Non-pigmented ciliary epithelial cell (primary cell): Measurements from ENCODE around the gene SLC10A3.

Experiments used
- DNase-seq: peaks from one replicate; pipeline ENCODE4 v3.0.0-alpha.2; 2010; ENCODE audit warnings: low read depth

Gene SLC10A3

DNA sequence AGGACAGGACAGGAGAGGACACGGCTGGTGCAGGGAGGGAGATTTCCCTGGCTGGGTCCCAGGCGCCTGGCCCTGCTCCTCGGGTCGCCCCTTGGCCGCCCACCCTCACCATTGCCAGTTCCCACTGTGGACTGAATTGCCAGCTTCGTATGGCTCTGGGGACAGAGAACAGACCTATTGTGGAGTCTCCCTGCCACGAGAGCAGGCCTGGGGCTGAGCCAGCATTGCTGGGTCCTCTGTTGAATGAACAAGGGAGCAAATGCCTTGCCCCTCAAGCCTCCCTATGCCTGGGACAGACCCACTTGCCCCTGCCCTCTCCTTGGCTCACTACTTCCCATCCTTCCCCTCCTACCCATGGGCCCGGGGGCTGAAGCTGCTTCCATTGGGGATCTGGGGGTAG lies 28.0 kb downstream of the SLC10A3 start:
- no peak for DNase-seq

GRCh38 chrX:154460326-154460725 lies 30.1 kb downstream of the SLC10A3 start:
- no peak for DNase-seq

- no peak for DNase-seq
Observed at GRCh38 chrX:154459832-154460231, 30.6 kb downstream of the SLC10A3 start.

DNA sequence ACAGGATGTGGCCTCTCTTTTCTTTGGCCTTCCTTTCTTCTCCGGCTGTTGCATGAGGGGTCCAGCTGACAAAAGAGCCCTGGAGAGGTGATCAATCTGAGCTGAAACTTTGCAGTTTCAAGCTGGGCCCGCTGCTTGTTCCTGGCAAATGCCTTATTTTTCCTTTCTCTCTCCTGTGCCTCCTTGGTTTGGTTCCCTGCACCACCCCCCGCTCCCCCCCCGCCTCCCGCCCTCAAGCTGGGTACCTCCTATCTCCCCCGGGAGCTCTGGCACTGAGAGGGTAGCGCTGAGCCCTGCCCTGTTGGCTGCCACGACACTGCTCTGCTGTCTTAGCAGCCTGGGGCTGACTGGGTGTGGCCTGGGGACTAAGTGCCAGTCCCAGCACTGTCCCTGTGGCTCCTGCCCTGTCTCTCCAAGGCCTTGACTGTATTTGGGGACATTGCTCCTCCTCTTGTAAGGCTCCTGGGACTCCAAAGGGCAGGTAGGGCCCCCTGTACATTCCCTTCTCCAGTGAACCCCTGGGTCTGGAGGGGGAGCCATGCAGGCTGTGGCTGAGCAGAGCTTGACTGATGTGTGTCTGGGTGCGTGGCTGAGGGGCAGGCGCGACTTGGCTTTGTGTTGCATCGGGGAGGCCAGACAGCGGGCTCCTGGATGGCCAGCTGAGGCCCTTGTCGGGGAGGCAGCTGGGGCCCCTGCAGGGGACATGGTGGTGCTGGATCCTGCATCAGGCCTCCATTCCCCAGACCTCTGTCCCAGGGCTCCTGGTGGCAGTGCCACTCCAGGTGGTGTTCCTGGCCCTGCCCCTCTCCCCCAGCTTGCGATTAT lies 31.3 kb downstream of the SLC10A3 start:
- no peak for DNase-seq

- no peak for DNase-seq
Observed at GRCh38 chrX:154458116-154458953, 32.1 kb downstream of the SLC10A3 start, which contains the start of gene PLXNA3. PLXNA3 (plus strand) TSS chrX:154458281; CDS start chrX:154460184, 1,903 bp downstream.

GRCh38 chrX:154457491-154458115 lies 32.8 kb downstream of the SLC10A3 start:
- DNase-seq, result no peak

GRCh38 chrX:154452823-154453222 lies 37.6 kb downstream of the SLC10A3 start:
- no peak for DNase-seq

DNA sequence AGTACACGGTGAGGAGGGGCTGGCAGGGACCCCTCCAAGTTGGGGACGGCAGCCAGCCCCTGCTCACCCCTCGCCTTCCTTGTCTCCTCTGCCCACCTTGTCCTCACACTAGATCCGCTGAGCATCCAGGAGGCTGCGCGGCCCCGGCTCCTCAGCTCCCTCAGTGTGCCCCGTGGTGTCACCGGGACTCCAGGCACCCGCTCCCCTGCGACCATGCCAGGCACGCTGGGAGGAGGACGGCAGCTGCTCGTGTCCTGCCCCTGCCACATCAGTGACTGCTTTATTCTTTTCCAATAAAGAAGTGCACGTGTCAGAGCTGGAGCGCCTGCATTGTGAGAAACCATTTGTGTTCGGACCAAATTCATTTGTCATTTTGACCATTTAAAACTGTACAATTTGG lies 40.1 kb downstream of the SLC10A3 start:
- DNase-seq, result no peak

- DNase-seq, result no peak
Observed at GRCh38 chrX:154449618-154450017, 40.8 kb downstream of the SLC10A3 start.

DNA sequence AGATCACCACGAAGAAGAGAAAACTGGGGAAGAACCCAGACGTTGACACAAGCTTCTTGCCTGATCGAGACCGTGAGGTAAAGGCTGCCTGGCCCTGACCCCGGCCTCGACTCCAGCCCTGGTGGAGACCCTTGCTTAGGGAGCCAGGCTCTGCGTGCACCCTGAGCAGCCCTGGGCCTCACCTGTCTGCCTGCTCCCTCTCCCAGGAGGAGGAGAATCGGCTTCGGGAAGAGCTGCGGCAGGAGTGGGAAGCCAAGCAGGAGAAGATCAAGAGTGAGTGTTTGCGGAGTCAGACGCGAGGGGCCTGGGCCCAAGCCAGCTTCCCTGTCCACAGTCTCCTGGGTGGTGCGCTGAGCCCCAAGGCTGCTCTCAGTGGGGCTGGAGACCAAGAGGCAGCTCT lies 41.9 kb downstream of the SLC10A3 start:
- DNase-seq, result no peak

DNA sequence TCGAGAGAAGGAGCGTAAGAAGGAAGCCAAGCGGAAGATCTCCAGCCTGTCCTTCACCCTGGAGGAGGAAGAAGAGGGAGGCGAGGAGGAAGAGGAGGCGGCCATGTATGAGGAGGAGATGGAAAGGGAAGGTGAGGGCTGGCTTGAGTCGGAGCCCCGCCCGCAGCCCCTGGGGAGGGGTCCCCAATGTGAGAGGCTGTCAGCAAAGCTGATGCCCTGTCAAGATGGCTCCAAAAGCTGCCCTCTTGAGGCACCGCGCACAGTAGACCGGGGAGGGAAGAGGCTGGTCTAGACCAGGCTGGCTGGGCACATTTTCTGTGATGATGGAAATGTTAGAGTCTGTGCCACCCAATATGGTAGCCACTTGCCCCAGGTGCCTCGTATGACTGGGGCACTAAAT lies 44.0 kb downstream of the SLC10A3 start:
- no peak for DNase-seq

GRCh38 chrX:154445776-154446175 lies 44.7 kb downstream of the SLC10A3 start:
- DNase-seq, result no peak

GRCh38 chrX:154444755-154445246 lies 45.6 kb downstream of the SLC10A3 start:
- DNase-seq, result no peak

DNA sequence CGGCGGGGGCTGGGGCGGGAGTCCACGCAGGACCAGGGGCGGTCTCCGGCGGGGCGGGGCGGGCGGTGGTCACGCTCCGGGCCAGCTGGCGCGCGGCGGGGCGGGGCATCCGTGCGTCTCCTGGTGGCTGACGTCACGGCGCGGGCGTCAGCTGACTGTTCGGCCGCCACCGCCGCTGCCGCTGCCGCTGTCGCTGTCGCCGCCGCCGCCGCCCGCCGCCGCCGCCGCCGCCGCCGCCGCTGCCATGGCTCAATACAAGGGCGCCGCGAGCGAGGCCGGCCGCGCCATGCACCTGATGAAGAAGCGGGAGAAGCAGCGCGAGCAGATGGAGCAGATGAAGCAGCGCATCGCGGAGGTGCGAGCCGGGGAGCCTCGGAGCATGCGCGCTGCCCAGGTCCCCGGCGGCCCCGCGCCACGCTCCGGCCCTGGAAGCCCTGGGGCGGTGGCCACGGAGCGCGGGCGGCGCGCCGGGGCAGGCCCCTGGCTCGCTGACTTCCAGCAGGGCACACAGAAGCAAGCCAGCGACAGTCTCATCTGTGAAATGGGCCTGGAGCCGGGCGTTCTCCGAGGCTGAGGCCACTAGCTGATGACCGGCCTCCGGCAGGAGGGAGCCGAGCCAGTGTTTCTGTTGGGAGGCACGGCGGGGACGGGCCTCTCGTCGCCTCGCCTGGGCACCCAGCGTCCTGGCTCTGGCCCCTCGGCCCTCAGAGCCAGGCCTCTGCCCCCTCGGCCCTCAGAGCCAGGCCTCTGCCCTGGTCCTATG lies 46.3 kb downstream of the SLC10A3 start, which contains the start of gene FAM50A:
TSS of gene FAM50A (plus strand) at position 150 of the 763 bp plus-strand sequence. CDS start at position 245, 95 bp downstream.
- DNase-seq, result no peak

GRCh38 chrX:154443479-154443910 lies 46.9 kb downstream of the SLC10A3 start:
- no peak for DNase-seq

DNA sequence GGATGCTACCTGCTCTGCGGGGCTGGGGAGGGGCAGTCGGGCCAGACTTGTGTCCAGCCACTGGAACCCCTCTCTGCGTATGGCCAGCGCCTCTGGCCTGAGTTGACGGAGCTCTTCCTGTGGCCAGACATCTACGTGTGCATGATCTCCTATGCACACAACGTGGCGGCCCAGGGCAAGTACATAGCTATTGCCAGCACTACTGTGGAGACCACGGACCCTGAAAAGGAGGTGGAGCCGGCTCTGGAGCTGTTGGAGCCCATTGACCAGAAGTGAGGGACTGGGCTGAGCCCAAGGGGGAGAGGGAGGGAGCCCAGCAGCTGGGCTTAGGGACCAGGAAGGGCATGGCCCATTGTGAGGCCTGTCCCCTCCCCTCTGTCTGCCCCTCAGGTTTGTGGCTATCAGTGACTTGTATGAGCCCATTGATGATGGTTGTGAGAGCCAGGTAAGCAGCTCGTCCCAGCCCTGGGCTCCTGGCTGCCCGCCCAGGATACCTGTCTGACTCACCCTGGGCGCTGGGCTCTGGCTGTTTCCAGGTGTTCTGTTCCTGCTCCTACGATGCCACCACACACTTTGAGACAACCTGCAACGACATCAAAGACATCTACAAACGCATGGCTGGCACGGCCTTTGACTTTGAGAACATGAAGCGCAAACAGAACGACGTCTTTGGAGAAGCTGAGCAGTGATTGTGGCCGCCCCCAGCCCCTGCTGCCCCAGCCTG lies 48.3 kb downstream of the SLC10A3 start:
- DNase-seq, result no peak

- no peak for DNase-seq
Observed at GRCh38 chrX:154441564-154441963, 48.9 kb downstream of the SLC10A3 start.

- no peak for DNase-seq
Observed at GRCh38 chrX:154440623-154441357, 49.6 kb downstream of the SLC10A3 start.

DNA sequence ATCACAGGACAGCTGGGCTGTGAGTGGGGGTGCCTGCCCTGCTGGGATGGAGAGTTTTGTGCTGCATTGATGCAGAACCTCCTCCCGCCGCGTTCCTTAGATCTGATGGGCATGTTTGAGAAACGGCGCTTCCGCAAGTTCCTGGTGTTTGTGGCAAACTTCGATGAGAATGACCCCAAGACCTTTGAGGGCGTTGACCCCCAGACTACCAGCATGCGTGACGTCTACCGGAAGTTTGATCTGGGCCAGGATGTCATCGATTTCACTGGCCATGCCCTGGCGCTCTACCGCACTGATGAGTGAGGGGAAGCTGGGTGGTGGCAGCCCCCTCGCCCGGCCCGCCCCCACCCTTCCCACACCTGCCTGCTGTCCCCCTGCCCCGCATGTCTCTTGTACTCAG lies 50.6 kb downstream of the SLC10A3 start:
- DNase-seq, result no peak
